GM20000 (cell line): Measurements from ENCODE around the gene NRP2.
A peak's percentile ranks its signal among the peaks of the same experiment; 100 is the strongest.

Experiments used
- DNase-seq: peaks from one replicate; pipeline ENCODE4 v3.0.0; 2012; ENCODE audit warnings: low spot score
- TF ChIP-seq, protein P1 (sequence below): IDR thresholded peaks from 2 replicates; pipeline ENCODE4 v1.5.1; 2012; ENCODE audit warnings: mild to moderate bottlenecking, control low read depth; ENCODE audit errors: extremely low read depth, missing control alignments

The NRP2 gene

DNA sequence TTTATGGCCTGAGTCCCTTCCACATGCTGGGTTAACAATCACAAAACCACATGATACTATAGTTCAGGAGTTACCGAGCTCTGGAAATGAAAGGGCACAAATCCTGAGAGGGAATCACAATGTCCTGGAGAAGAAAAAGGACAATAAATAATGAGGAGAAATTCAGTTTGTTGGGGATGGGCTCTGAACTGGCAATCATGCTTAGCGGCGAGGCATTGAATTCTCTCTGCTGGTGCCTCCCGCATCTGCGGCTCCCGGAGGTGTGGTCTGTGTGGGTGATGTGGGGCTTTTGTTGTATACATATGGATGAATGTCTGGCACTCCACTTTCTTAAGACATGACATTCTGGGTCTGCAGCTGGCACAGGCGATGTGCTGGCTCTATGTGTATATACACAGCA lies 46.1 kb downstream of the NRP2 start:
- no peak for DNase-seq
- TF ChIP-seq, protein P1, sequence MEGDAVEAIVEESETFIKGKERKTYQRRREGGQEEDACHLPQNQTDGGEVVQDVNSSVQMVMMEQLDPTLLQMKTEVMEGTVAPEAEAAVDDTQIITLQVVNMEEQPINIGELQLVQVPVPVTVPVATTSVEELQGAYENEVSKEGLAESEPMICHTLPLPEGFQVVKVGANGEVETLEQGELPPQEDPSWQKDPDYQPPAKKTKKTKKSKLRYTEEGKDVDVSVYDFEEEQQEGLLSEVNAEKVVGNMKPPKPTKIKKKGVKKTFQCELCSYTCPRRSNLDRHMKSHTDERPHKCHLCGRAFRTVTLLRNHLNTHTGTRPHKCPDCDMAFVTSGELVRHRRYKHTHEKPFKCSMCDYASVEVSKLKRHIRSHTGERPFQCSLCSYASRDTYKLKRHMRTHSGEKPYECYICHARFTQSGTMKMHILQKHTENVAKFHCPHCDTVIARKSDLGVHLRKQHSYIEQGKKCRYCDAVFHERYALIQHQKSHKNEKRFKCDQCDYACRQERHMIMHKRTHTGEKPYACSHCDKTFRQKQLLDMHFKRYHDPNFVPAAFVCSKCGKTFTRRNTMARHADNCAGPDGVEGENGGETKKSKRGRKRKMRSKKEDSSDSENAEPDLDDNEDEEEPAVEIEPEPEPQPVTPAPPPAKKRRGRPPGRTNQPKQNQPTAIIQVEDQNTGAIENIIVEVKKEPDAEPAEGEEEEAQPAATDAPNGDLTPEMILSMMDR, result no peak

DNA sequence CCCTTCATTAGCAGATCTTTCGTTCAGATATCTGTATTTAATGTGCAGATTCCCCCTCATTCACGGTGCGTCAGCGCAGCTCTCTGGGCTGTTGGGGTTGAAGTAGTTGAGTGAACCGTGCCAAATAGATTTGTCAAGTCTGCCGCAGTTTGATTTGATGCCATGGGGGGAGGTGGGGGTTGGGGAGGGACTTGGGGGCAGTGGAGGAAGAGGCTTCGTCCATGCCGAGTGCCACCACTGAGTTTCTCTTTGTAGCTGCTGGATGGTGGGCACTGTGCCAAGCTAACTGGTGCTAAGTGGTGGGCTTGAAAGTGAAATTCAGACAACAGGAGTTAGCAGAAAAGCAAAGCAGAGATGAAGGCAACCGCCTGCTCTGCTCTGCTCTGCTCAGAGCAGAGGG lies 47.9 kb downstream of the NRP2 start:
- DNase-seq, result no peak
- TF ChIP-seq, protein P1, result no peak

DNA sequence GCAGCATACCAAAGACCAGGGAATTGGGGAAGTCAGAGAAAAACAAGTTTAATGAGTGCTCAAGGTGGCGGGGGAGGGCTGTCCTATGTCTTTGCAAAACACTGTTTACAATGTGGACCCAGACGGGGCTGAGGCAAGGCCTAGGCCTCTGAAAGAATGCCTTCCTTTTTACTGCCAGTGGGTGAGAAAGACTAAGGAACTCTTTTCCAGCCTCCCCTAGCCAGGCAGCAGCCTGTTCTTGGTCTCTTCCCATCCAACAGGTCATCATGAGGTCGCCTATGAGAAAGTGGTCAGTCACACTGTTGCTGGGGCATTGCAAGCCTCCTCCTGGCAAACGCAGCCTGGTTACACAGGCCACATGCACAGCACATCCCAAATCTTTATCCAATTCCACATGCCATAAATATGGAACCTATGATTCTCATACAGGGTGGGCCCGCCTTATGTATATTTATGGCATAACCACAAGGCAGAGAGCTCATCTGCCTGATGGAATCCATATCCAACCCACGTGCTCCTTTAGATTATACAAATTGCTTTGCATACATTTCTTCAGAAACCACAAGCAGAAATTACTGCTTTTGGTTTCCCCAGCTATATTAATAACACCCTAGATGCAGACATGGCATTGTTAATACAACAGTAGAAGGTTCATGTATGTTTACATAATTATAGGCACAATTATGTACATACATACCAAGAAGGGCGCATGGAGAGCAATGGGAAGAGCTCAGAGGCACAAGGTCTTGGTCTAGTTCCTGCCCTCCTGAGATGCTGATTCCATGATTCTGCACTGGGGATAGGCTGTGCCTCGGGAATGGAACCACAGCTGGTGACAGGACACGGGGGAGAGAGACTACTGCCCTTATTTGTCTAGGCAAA lies 48.6 kb downstream of the NRP2 start:
- no peak for DNase-seq
- TF ChIP-seq, protein P1, result no peak

DNA sequence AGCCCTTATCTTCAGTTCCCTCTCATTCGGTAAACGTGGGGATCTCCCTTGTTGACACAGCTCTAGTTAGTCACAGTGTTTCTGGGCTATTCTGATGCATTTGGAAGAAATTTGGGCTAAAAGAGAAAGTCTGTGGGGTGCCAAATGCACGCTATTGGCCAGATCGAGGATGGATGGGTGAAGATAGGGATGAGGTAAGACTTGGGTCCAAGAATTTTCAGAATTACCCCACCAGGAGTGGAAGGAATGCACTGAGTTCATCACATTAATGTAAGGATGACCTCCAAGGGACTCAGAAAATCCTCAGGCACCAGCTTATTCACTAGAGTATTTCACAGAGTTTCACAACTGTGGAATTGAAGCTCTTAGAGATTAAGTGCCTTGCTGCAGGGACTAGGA lies 49.3 kb downstream of the NRP2 start:
- peak; percentile 22 for DNase-seq
- TF ChIP-seq, protein P1, result no peak

DNA sequence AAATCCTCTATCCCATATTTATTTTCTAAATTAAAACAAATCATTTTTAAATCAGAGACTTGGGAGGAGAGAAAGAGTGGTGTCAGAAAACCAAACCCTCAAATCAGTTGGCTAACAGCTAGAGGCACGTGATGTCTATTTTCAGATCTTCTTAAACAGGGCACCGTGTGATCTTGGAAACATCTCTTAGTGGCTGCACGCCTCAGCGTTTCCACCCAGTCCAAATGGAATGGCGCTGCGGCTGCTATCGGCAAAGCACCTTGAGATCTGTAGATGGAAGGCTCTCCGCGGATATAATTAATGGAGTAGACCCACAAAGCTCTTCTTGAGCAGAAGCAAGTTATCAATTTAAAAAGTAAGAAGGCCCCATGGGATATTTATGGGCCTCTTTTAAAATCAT lies 50.0 kb downstream of the NRP2 start:
- TF ChIP-seq, protein P1, result no peak
- no peak for DNase-seq

DNA sequence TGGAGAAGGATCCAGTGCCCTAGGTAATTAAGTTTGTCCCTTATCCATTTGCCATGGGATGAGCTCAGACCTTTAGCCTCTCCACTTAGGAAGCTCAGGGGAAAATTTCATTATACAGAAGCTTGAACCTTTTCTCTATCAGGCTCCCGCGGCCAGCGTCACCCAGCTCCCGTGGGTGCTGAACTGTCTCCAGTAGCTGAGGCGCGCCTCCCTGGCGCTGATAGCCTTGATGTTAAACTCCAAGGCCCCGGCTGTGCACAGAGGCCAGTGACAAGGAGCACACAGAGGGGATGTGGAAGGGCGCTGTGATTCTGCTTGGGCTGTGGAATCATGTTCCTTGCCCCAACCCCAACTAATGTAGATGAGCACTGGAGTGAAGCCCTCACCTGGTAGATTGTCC lies 50.8 kb downstream of the NRP2 start:
- TF ChIP-seq, protein P1, result no peak
- DNase-seq, result no peak

DNA sequence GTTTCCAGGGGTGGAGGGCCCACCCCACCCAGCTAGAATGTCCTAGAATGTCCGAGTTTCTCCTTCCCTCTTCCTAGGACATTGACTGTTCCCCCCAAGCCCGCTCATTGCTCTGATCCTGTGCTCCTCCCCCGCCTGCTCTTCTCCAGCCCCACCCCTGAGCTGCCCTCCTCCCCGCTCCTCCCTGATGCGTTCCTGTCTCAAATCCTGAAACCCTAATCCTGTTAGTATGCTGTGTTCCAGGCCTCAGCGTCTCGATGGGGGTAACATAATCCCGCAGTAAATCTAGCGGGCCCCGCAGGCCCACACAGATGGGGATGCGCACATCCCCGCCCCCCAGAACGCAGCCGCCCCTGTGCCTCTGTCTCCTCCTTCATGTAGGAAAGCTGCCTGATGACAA lies 51.3 kb downstream of the NRP2 start:
- no peak for DNase-seq
- TF ChIP-seq, protein P1, result no peak
